Heart right ventricle (tissue), 16 donors: ENCODE data around the gene CCDC51. TPM values are rescaled to one million over a fixed set of nuclear protein-coding genes. Genes with fewer than 3 reads are reported as not detected.
"Not testable (repeated sequence)": the region's sequence is repeated elsewhere in the genome, so short reads cannot be mapped to it uniquely, and the experiment has no call there.

ENCODE experiments used
- ATAC-seq, 8 donors: fragments of 200-7000 bp; cut with Tn5 transposase; one replicate each; pipeline ENCODE4 v1.9.1; 2020; ENCODE audit warnings: mild to moderate bottlenecking in 8 of 8, moderate library complexity in 8 of 8, moderate number of reproducible peaks in 1 of 8
- DNase-seq, 2 donors: peaks; one replicate each; pipeline ENCODE4 v3.0.0-alpha.2; 2020
- H3K27ac ChIP-seq, 10 donors: fragments of 200-600 bp; sonication (generic) in 2 of 10; one replicate each; pipeline versions ENCODE4 v1.5.0 to v1.8.0; 2020 to 2022; ENCODE audit warnings: mild to moderate bottlenecking in 3 of 10
- H3K27me3 ChIP-seq, 7 donors: fragments of 200-600 bp; one replicate each; pipeline ENCODE4 v1.8.0; 2021 to 2022; ENCODE audit warnings: mild to moderate bottlenecking in 2 of 7
- H3K36me3 ChIP-seq, 9 donors: fragments of 200-600 bp; sonication (generic) in 1 of 9; one replicate each; pipeline versions ENCODE4 v1.5.0 to v1.8.0; 2020 to 2022; ENCODE audit warnings: mild to moderate bottlenecking in 2 of 9
- H3K4me1 ChIP-seq, 9 donors: fragments of 200-600 bp; sonication (generic) in 1 of 9; one replicate each; pipeline versions ENCODE4 v1.5.0 to v1.8.0; 2020 to 2022; ENCODE audit warnings: mild to moderate bottlenecking in 4 of 9
- H3K4me3 ChIP-seq, 10 donors: fragments of 200-600 bp; sonication (generic) in 2 of 10; one replicate each; pipeline versions ENCODE4 v1.5.0 to v1.8.0; 2020 to 2022; ENCODE audit warnings: mild to moderate bottlenecking in 7 of 10, moderate library complexity in 2 of 10
- H3K9me3 ChIP-seq, 11 donors: fragments of 200-600 bp in 10 of 11; sonication (generic) in 2 of 11; one replicate each; pipeline versions ENCODE4 v1.5.0 to v1.8.0; 2013 to 2022; ENCODE audit warnings: mild to moderate bottlenecking in 2 of 11, control low read depth in 1 of 11, moderate library complexity in 1 of 11
- CTCF ChIP-seq, 9 donors: fragments of 200-600 bp; sonication (generic) in 2 of 9; IDR thresholded peaks; one replicate each; pipeline versions ENCODE4 v1.5.0 to v1.8.0; 2021 to 2022; ENCODE audit warnings: antibody characterized with exemption in 9 of 9, mild to moderate bottlenecking in 5 of 9, moderate library complexity in 1 of 9
- WGBS, 2 donors: extraction: QIAGEN DNeasy Blood & Tissue Kit; methylation state at CpG; one replicate each; pipeline ENCODE4 v1.1.7; 2013; ENCODE audit warnings: inconsistent platforms in 1 of 2; 5-methylcytosine and 5-hydroxymethylcytosine counted together
- intact Hi-C, 10 donors: fragments of 100-400 bp; cut with DNase I; formaldehyde crosslinking; loops; one replicate each; pipeline versions ENCODE4 v1.11.1 to v1.14.2; 2022
- polyA plus RNA-seq, 2 donors: library from polyadenylated mRNA; stranded (reverse); fragments of 200-250 nt; gene quantifications; one replicate each; pipeline ENCODE4 v1.2.3, GENCODE V29; 2013
- total RNA-seq, 10 donors: library from RNA; stranded (reverse); fragmentation: NEBNext Ultra II Directional in 3 of 10; extraction: Animal tissue kit (Norgen Biotek cat#: 25700) in 3 of 10; gene quantifications; one replicate each; pipeline versions ENCODE4 v1.2.1 to v1.2.4, GENCODE V29; 2021 to 2023
- donor health status: Arrhythmogenic right ventricular cardiomyopathy.
- donor health status: ischemic (EF 13 %, LVEDD 7.1; RV severe dilation, severe dysfunction).
- donor health status: healthy with polysubstance abuse.
- donor health status: DM: no; HTN: yes; CAD: no.
- donor health status: DM: no; HTN: no; CAD: no.
- donor health status: ischemic (EF 25% LVEDD 6.9; RV normal size, moderate dysfunction).
- donor health status: ischemic (EF 25% LVEDD 5.7; RV mildly dilated, moderate dysfunction).
- donor health status: healthy.
- donor health status: DM: yes; HTN: yes; CAD: no.
- donor health status: Ischemic cardiomyopathy.
- donor health status: ischemic (EF 35%, LVEDD 5.7; RV mildly dilated, moderate dysfunction).
- donor health status: nonischemic (EF 11% LVEDD 7.7; RV severe dilation, severe dysfunction).
- donor health status: DM: yes; HTN: yes; CAD: no.
- donor health status: PGD.
- donor health status: ischemic (EF 29% LVEDD 5.4; RV normal size, mild dysfunction).
- donor health status: nonischemic (EF 23%, LVEDD 6.1; RV moderate dilation, normal function).

Gene CCDC51
- total and polyA plus RNA-seq, 12 donors, result 4.7 to 14.3 (median 11.5) TPM

GRCh38 chr3:48474619-48475018 lies 34.7 kb upstream of the CCDC51 start:
- intact Hi-C loops, result no loop called here
- no peak for DNase-seq
- Histone ChIP-seq H3K9me3 (no peaks in the 10 kb centered on the region), H3K27ac (peak overlapping the region in 3 of 10 donors; percentile 2 to 26 (median 10)), H3K4me1 (peaks cover 9 to 64% (median 48%) of the 10 kb centered on the region in 9 donors), H3K4me3 (no peak overlapping the region), H3K27me3 (no peaks in the 10 kb centered on the region), H3K36me3 (peaks cover 0 to 48% (median 3%) of the 10 kb centered on the region in 9 donors)
- no peak for TF ChIP-seq CTCF (IDR thresholded peaks at IDR 0.05)
- ATAC-seq, result no peak
- 76 to 80% methylated on average over 4 of the region's 4 CpGs for WGBS, 2 donors

- 92 to 95% methylated on average over 4 of the region's 4 CpGs for WGBS, 2 donors
- intact Hi-C loops, H3K9me3 ChIP-seq, DNase-seq, H3K27me3 ChIP-seq, ATAC-seq, H3K4me3 ChIP-seq: not testable (repeated sequence)
- Histone ChIP-seq H3K36me3 (peaks cover 0 to 50% (median 6%) of the 10 kb centered on the region in 9 donors), H3K4me1 (peaks cover 9 to 70% (median 53%) of the 10 kb centered on the region in 9 donors), H3K27ac (peak overlapping the region in 8 of 10 donors; percentile 89 to 99 (median 94))
These were observed 34.1 kb upstream of the CCDC51 start for GRCh38 chr3:48474031-48474430.

- peak overlapping the region; percentile 89 to 99 (median 95) for H3K27ac ChIP-seq
- WGBS, 2 donors, result 60 to 66% methylated on average over 5 of the region's 5 CpGs
- peaks cover 0 to 54% (median 6%) of the 10 kb centered on the region in 9 donors for H3K36me3 ChIP-seq
- TF ChIP-seq CTCF (IDR thresholded peaks at IDR 0.05), result no peak
- H3K4me1 ChIP-seq, result peaks cover 10 to 71% (median 57%) of the 10 kb centered on the region in 9 donors
- ATAC-seq (no peak), DNase-seq (no peak)
- H3K27me3 ChIP-seq, result no peaks in the 10 kb centered on the region
- intact Hi-C loops, result loop anchor here in 2 of 10 donors (2.0 kb wide), 2 partner anchors 29 to 31 kb away; partner anchors contain the start of gene SHISA5 (in 1 of the 2)
- H3K4me3 ChIP-seq, result peak overlapping the region in 8 of 10 donors; percentile 58 to 81 (median 68)
- no peaks in the 10 kb centered on the region for H3K9me3 ChIP-seq
These were observed 33.7 kb upstream of the CCDC51 start for GRCh38 chr3:48473617-48473952.

- peak overlapping the region; percentile 58 to 81 (median 64) for H3K4me3 ChIP-seq
- H3K27me3 ChIP-seq, result no peaks in the 10 kb centered on the region
- peak overlapping the region; percentile 89 to 99 (median 95) for H3K27ac ChIP-seq
- peak; percentile 92 to 95 for DNase-seq
- WGBS, 2 donors, result 8 to 9% methylated on average over 17 of the region's 17 CpGs
- no peaks in the 10 kb centered on the region for H3K9me3 ChIP-seq
- H3K4me1 ChIP-seq, result peaks cover 12 to 71% (median 60%) of the 10 kb centered on the region in 9 donors
- intact Hi-C loops, result loop anchor here in 2 of 10 donors (2.0 kb wide), 2 partner anchors 30 to 32 kb away; partner anchors contain the start of gene SHISA5 (in 1 of the 2)
- peak; percentile 92 to 95 (median 94) for ATAC-seq
- peak in 8 of 9 donors; percentile 24 to 66 (median 44) for TF ChIP-seq CTCF (IDR thresholded peaks at IDR 0.05)
- peaks cover 0 to 56% (median 6%) of the 10 kb centered on the region in 9 donors for H3K36me3 ChIP-seq
These were observed 33.2 kb upstream of the CCDC51 start for GRCh38 chr3:48472923-48473616.

- H3K9me3 ChIP-seq, result no peaks in the 10 kb centered on the region
- peaks cover 12 to 72% (median 60%) of the 10 kb centered on the region in 9 donors for H3K4me1 ChIP-seq
- H3K36me3 ChIP-seq, result peaks cover 0 to 56% (median 6%) of the 10 kb centered on the region in 9 donors
- no peak for TF ChIP-seq CTCF (IDR thresholded peaks at IDR 0.05)
- peak; percentile 24 to 27 for DNase-seq
- no peaks in the 10 kb centered on the region for H3K27me3 ChIP-seq
- 5 to 10% methylated on average over 5 of the region's 5 CpGs for WGBS, 2 donors
- H3K4me3 ChIP-seq, result peak overlapping the region; percentile 58 to 81 (median 64)
- peak overlapping the region; percentile 89 to 99 (median 95) for H3K27ac ChIP-seq
- intact Hi-C loops, result loop anchor here in 2 of 10 donors (2.0 kb wide), 2 partner anchors 30 to 32 kb away; partner anchors contain the start of gene SHISA5 (in 1 of the 2)
- ATAC-seq, result peak; percentile 26 to 61 (median 48)
These were observed 32.7 kb upstream of the CCDC51 start for GRCh38 chr3:48472673-48472922.
